DND-41 (cell line): Measurements from ENCODE around the gene PLG.

Source experiments
- CTCF ChIP-seq: IDR thresholded peaks from 2 replicates; pipeline ENCODE4 v1.5.1; 2012; ENCODE audit warnings: borderline replicate concordance, low read length, moderate library complexity, mild to moderate bottlenecking; ENCODE audit not compliant: poor library complexity, severe bottlenecking; ENCODE audit errors: extremely low read depth
- EZH2 ChIP-seq: IDR thresholded peaks from 3 replicates; pipeline ENCODE4 v1.6.1; 2012; ENCODE audit warnings: borderline replicate concordance, low read depth, mild to moderate bottlenecking, moderate library complexity, low read length, inconsistent platforms; ENCODE audit not compliant: severe bottlenecking

DNA sequence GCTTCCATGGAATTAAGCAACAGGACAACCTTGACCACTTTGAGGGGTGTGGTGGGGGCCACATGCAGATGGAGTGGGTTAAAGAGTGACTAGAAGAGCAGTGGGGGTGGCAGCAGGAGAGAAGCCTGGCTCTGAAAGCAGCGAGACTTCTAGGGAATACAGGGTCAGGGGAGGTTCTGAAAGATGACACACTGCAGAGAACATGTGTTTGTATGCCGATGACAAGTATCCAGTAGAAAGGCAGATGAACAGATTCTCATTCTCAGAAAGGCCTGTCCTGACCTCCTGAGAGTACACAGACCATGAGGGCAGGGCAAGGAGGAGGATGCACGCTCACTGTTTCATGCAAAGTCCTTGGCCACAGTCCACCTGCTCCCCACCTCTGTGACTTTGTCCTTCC, 40.8 kb upstream of the PLG start:
- TF ChIP-seq CTCF (no peak), EZH2 (no peak)
